Astrocyte (in vitro differentiated cells and primary cell): Measurements from ENCODE around the gene NPAT. TPM values are rescaled to one million over a fixed set of nuclear protein-coding genes. Genes with fewer than 3 reads are reported as not detected.

Experiments used
- DNase-seq: peaks from one replicate; pipeline ENCODE4 v3.0.0-alpha.2; 2010; ENCODE audit warnings: low read depth
- FAIRE-seq: peaks from 2 replicates; lab custom pipeline; 2011; peaks lifted over from hg19 to GRCh38; lab: Jason Lieb, UNC
- H2AFZ ChIP-seq: 2 replicates; pipeline ENCODE4 v1.6.0; 2012; ENCODE audit warnings: low read depth, low read length, inconsistent platforms
- H3K27ac ChIP-seq: 2 replicates; pipeline ENCODE4 v1.5.1; 2011; ENCODE audit warnings: low read depth, low read length, inconsistent platforms
- H3K27me3 ChIP-seq: 2 replicates; pipeline ENCODE4 v1.6.0; 2011; ENCODE audit warnings: low read length, inconsistent platforms; ENCODE audit not compliant: insufficient read depth
- H3K36me3 ChIP-seq: 2 replicates; pipeline ENCODE4 v1.5.1; 2011; ENCODE audit warnings: low read length, inconsistent platforms; ENCODE audit not compliant: insufficient read depth
- H3K4me1 ChIP-seq: 2 replicates; pipeline ENCODE4 v1.5.1; 2011; ENCODE audit warnings: low read length, inconsistent platforms; ENCODE audit not compliant: insufficient read depth
- H3K4me2 ChIP-seq: 2 replicates; pipeline ENCODE4 v1.6.0; 2012; ENCODE audit warnings: low read length, inconsistent platforms
- H3K4me3 ChIP-seq: 2 replicates; pipeline ENCODE4 v1.5.1; 2011; ENCODE audit warnings: low read depth, mild to moderate bottlenecking, low read length, inconsistent platforms; ENCODE audit not compliant: insufficient read depth
- H3K79me2 ChIP-seq: 2 replicates; pipeline ENCODE4 v1.6.0; 2012; ENCODE audit warnings: mild to moderate bottlenecking, low read length, inconsistent platforms; ENCODE audit not compliant: insufficient read depth
- H3K9ac ChIP-seq: 2 replicates; pipeline ENCODE4 v1.6.0; 2012; ENCODE audit warnings: mild to moderate bottlenecking, low read length, inconsistent platforms
- H3K9me3 ChIP-seq: 2 replicates; pipeline ENCODE4 v1.5.1; 2012; ENCODE audit warnings: low read depth, mild to moderate bottlenecking, low read length, inconsistent platforms; ENCODE audit not compliant: insufficient read depth
- H4K20me1 ChIP-seq: 2 replicates; pipeline ENCODE4 v1.6.0; 2012; ENCODE audit warnings: low read length, inconsistent platforms; ENCODE audit not compliant: insufficient read depth
- H3K27ac Mint-ChIP-seq: one replicate; pipeline ENCODE4 v1.8.0; 2021; ENCODE audit warnings: mild to moderate bottlenecking, mixed read lengths; ENCODE audit not compliant: unreplicated experiment
- H3K27me3 Mint-ChIP-seq: one replicate; pipeline ENCODE4 v1.8.0; 2021; ENCODE audit warnings: low read depth, mixed read lengths; ENCODE audit not compliant: unreplicated experiment
- H3K36me3 Mint-ChIP-seq: one replicate; pipeline ENCODE4 v1.8.0; 2021; ENCODE audit warnings: low read depth, mixed read lengths; ENCODE audit not compliant: unreplicated experiment
- H3K4me1 Mint-ChIP-seq: one replicate; pipeline ENCODE4 v1.8.0; 2021; ENCODE audit warnings: low read depth, mixed read lengths; ENCODE audit not compliant: unreplicated experiment
- H3K4me3 Mint-ChIP-seq: one replicate; pipeline ENCODE4 v1.8.0; 2021; ENCODE audit warnings: mild to moderate bottlenecking, moderate library complexity, mixed read lengths; ENCODE audit not compliant: unreplicated experiment
- H3K9me3 Mint-ChIP-seq: one replicate; pipeline ENCODE4 v1.8.0; 2021; ENCODE audit warnings: mild to moderate bottlenecking, mixed read lengths; ENCODE audit not compliant: unreplicated experiment
- CTCF ChIP-seq: IDR thresholded peaks from 2 replicates; pipeline ENCODE4 v1.5.1; 2011; ENCODE audit warnings: low read depth, mild to moderate bottlenecking, inconsistent platforms, low read length, moderate library complexity; ENCODE audit not compliant: insufficient read depth
- EZH2 ChIP-seq: IDR thresholded peaks from 2 replicates; pipeline ENCODE4 v1.6.1; 2012; ENCODE audit warnings: mild to moderate bottlenecking, low read length, inconsistent platforms; ENCODE audit not compliant: insufficient read depth
- total RNA-seq: library from RNA; stranded (reverse); gene quantifications from 2 replicates; pipeline ENCODE4 v1.2.1, GENCODE V29; 2021

Gene NPAT
- total RNA-seq, 1 donor from 2014 or later = 10.4 TPM

GRCh38 chr11:108131993-108132392 lies 90.4 kb downstream of the NPAT start:
- Histone ChIP-seq H3K36me3 (peaks cover 5% of the 10 kb centered on the region), H3K4me1 (no peaks in the 10 kb centered on the region), H3K27ac (no peak overlapping the region), H3K4me2 (no peak overlapping the region), H3K9ac (no peak overlapping the region), H3K4me3 (no peak overlapping the region), H3K9me3 (no peaks in the 10 kb centered on the region), H3K27me3 (no peaks in the 10 kb centered on the region), H2AFZ (no peak overlapping the region), H4K20me1 (no peaks in the 10 kb centered on the region), H3K79me2 (peaks cover 30% of the 10 kb centered on the region)
- H3K27ac Mint-ChIP-seq = no peak overlapping the region
- H3K4me3 Mint-ChIP-seq = no peak overlapping the region
- TF ChIP-seq EZH2 (no peak), CTCF (no peak)
- no peaks in the 10 kb centered on the region for H3K9me3 Mint-ChIP-seq
- no peak for FAIRE-seq
- DNase-seq = no peak
- peaks cover 11% of the 10 kb centered on the region for H3K36me3 Mint-ChIP-seq
- no peaks in the 10 kb centered on the region for H3K4me1 Mint-ChIP-seq
- no peaks in the 10 kb centered on the region for H3K27me3 Mint-ChIP-seq

GRCh38 chr11:108128772-108129171 lies 93.7 kb downstream of the NPAT start:
- Histone ChIP-seq H3K9ac (no peak overlapping the region), H2AFZ (no peak overlapping the region), H4K20me1 (peaks cover 9% of the 10 kb centered on the region), H3K4me2 (no peak overlapping the region), H3K9me3 (no peaks in the 10 kb centered on the region), H3K4me1 (no peaks in the 10 kb centered on the region), H3K27me3 (no peaks in the 10 kb centered on the region), H3K36me3 (no peaks in the 10 kb centered on the region), H3K4me3 (no peak overlapping the region), H3K79me2 (peaks cover 56% of the 10 kb centered on the region), H3K27ac (no peak overlapping the region)
- Mint-ChIP-seq H3K36me3 (peaks cover 9% of the 10 kb centered on the region), H3K27ac (no peak overlapping the region), H3K4me1 (peaks cover 4% of the 10 kb centered on the region), H3K27me3 (no peaks in the 10 kb centered on the region), H3K9me3 (no peaks in the 10 kb centered on the region), H3K4me3 (no peak overlapping the region)
- DNase-seq (no peak), FAIRE-seq (no peak)
- no peak for TF ChIP-seq CTCF
- no peak for TF ChIP-seq EZH2

- TF ChIP-seq CTCF (no peak), EZH2 (no peak)
- no peak overlapping the region for H3K4me3 ChIP-seq
- peaks cover 4% of the 10 kb centered on the region for H3K36me3 Mint-ChIP-seq
- FAIRE-seq = no peak
- peaks cover 15% of the 10 kb centered on the region for H4K20me1 ChIP-seq
- no peak overlapping the region for H3K27ac ChIP-seq
- H3K9me3 Mint-ChIP-seq = no peaks in the 10 kb centered on the region
- H3K4me3 Mint-ChIP-seq = no peak overlapping the region
- peaks cover 6% of the 10 kb centered on the region for H3K4me1 ChIP-seq
- H3K4me2 ChIP-seq = no peak overlapping the region
- no peaks in the 10 kb centered on the region for H3K27me3 Mint-ChIP-seq
- no peak overlapping the region for H3K9ac ChIP-seq
- H2AFZ ChIP-seq = no peak overlapping the region
- no peaks in the 10 kb centered on the region for H3K27me3 ChIP-seq
- DNase-seq = no peak
- H3K4me1 Mint-ChIP-seq = peaks cover 11% of the 10 kb centered on the region
- peaks cover 69% of the 10 kb centered on the region for H3K79me2 ChIP-seq
- no peaks in the 10 kb centered on the region for H3K9me3 ChIP-seq
- no peak overlapping the region for H3K27ac Mint-ChIP-seq
- H3K36me3 ChIP-seq = no peaks in the 10 kb centered on the region
Measured at GRCh38 chr11:108125096-108125495, 97.3 kb downstream of the NPAT start.
